H9 (cell line): ENCODE data around the gene MDFI. TPM values are rescaled to one million over a fixed set of nuclear protein-coding genes. Genes with fewer than 3 reads are reported as not detected.

Experiments used
- DNase-seq: peaks from one replicate; pipeline ENCODE4 v3.0.0-alpha.2; 2017
- H2AFZ ChIP-seq: one replicate; pipeline ENCODE4 v1.6.1; 2013; ENCODE audit warnings: mild to moderate bottlenecking, low read length, control low read depth, moderate library complexity
- H2AK5ac ChIP-seq: 2 replicates; pipeline ENCODE4 v1.6.1; 2013; ENCODE audit warnings: low read length, control low read depth, mixed read lengths; ENCODE audit not compliant: insufficient read length
- H2BK120ac ChIP-seq: one replicate; pipeline ENCODE4 v1.6.1; 2013; ENCODE audit warnings: low read depth, mild to moderate bottlenecking, low read length, control low read depth, inconsistent platforms; ENCODE audit not compliant: poor library complexity, severe bottlenecking
- H2BK12ac ChIP-seq: 2 replicates; pipeline ENCODE4 v1.6.1; 2013; ENCODE audit warnings: low read length, control low read depth, mixed read lengths, low read depth; ENCODE audit not compliant: insufficient read length
- H2BK15ac ChIP-seq: 2 replicates; pipeline ENCODE4 v1.6.1; 2013; ENCODE audit warnings: low read depth, low read length, control low read depth
- H2BK20ac ChIP-seq: one replicate; pipeline ENCODE4 v1.6.1; 2013; ENCODE audit warnings: low read depth, mild to moderate bottlenecking, low read length, control low read depth, inconsistent platforms; ENCODE audit not compliant: poor library complexity, severe bottlenecking
- H2BK5ac ChIP-seq: 2 replicates; pipeline ENCODE4 v1.6.1; 2013; ENCODE audit warnings: low read length, control low read depth, mixed read lengths; ENCODE audit not compliant: insufficient read length
- H3K14ac ChIP-seq: 2 replicates; pipeline ENCODE4 v1.6.1; 2013; ENCODE audit warnings: low read length, control low read depth; ENCODE audit not compliant: insufficient read depth
- H3K18ac ChIP-seq: 2 replicates; pipeline ENCODE4 v1.6.1; 2013; ENCODE audit warnings: low read depth, mild to moderate bottlenecking, mixed read lengths, low read length, control low read depth; ENCODE audit not compliant: insufficient read length
- H3K23ac ChIP-seq: 2 replicates; pipeline ENCODE4 v1.6.1; 2013; ENCODE audit warnings: low read length, control low read depth, mixed read lengths, low read depth; ENCODE audit not compliant: insufficient read length
- H3K23me2 ChIP-seq: 2 replicates; pipeline ENCODE4 v1.6.1; 2013; ENCODE audit warnings: low read depth, mild to moderate bottlenecking, mixed read lengths, low read length, control low read depth; ENCODE audit not compliant: insufficient read length, poor library complexity, severe bottlenecking
- H3K27ac ChIP-seq: 2 replicates; pipeline ENCODE4 v1.5.1; 2013; ENCODE audit warnings: low read length, control low read depth, mixed read lengths, low read depth; ENCODE audit not compliant: insufficient read length
- H3K27me3 ChIP-seq: 2 replicates; pipeline ENCODE4 v1.6.1; 2013; ENCODE audit warnings: low read length, control low read depth, inconsistent platforms; ENCODE audit not compliant: insufficient read depth
- H3K4ac ChIP-seq: 2 replicates; pipeline ENCODE4 v1.6.1; 2013; ENCODE audit warnings: low read depth, mild to moderate bottlenecking, control low read depth, inconsistent platforms, low read length, moderate library complexity
- H3K4me1 ChIP-seq: 2 replicates; pipeline ENCODE4 v1.6.1; 2013; ENCODE audit warnings: low read length, control low read depth, inconsistent platforms; ENCODE audit not compliant: insufficient read depth
- H3K4me2 ChIP-seq: 2 replicates; pipeline ENCODE4 v1.6.1; 2013; ENCODE audit warnings: low read length, control low read depth, mixed read lengths; ENCODE audit not compliant: insufficient read length, insufficient read depth
- H3K56ac ChIP-seq: 2 replicates; pipeline ENCODE4 v1.6.1; 2013; ENCODE audit warnings: low read depth, mild to moderate bottlenecking, mixed read lengths, low read length, control low read depth; ENCODE audit not compliant: insufficient read length
- H3K79me1 ChIP-seq: 2 replicates; pipeline ENCODE4 v1.6.1; 2013; ENCODE audit warnings: low read depth, mild to moderate bottlenecking, moderate library complexity, low read length, control low read depth, inconsistent platforms; ENCODE audit not compliant: insufficient read depth, poor library complexity, severe bottlenecking
- H3K79me2 ChIP-seq: 2 replicates; pipeline ENCODE4 v1.6.1; 2013; ENCODE audit warnings: low read length, control low read depth, inconsistent platforms; ENCODE audit not compliant: insufficient read depth
- H3K9ac ChIP-seq: 2 replicates; pipeline ENCODE4 v1.6.1; 2013; ENCODE audit warnings: low read length, control low read depth, mixed read lengths; ENCODE audit not compliant: insufficient read length; ENCODE audit errors: extremely low read depth
- H3K9me3 ChIP-seq: one replicate; pipeline ENCODE4 v1.6.1; 2013; ENCODE audit warnings: low read depth, low read length, inconsistent platforms; ENCODE audit not compliant: control insufficient read depth
- H3T11ph ChIP-seq: one replicate; pipeline ENCODE4 v1.6.1; 2013; ENCODE audit warnings: mild to moderate bottlenecking, low read length, control low read depth, inconsistent platforms
- H4K20me1 ChIP-seq: one replicate; pipeline ENCODE4 v1.6.1; 2013; ENCODE audit not compliant: control insufficient read depth, insufficient read length, insufficient read depth
- H4K5ac ChIP-seq: 2 replicates; pipeline ENCODE4 v1.6.1; 2013; ENCODE audit warnings: low read depth, mild to moderate bottlenecking, mixed read lengths, low read length, control low read depth; ENCODE audit not compliant: insufficient read length
- H4K8ac ChIP-seq: replicated peaks from 2 replicates; pipeline ENCODE4 v1.6.1; 2013; ENCODE audit warnings: low read length, control low read depth, mixed read lengths, low read depth; ENCODE audit not compliant: insufficient read length
- H4K91ac ChIP-seq: 2 replicates; pipeline ENCODE4 v1.6.1; 2013; ENCODE audit warnings: low read depth, mild to moderate bottlenecking, moderate library complexity, mixed read lengths, low read length, control low read depth; ENCODE audit not compliant: insufficient read length
- H3K27ac Mint-ChIP-seq, 3 experiments: 2 replicates in 2 of 3; 3 replicates in 1 of 3; pipeline ENCODE4 v1.8.0; 2020 to 2021; ENCODE audit warnings: mixed read lengths in 3 of 3, mild to moderate bottlenecking in 1 of 3, moderate library complexity in 1 of 3
- H3K27me3 Mint-ChIP-seq: 2 replicates; pipeline ENCODE4 v1.8.0; 2021; ENCODE audit warnings: low read depth, mild to moderate bottlenecking, moderate library complexity, mixed read lengths
- H3K36me3 Mint-ChIP-seq, 3 experiments: 2 replicates in 2 of 3; 3 replicates in 1 of 3; pipeline ENCODE4 v1.8.0; 2020 to 2021; ENCODE audit warnings: low read depth in 3 of 3, mixed read lengths in 3 of 3; ENCODE audit not compliant: insufficient read depth in 1 of 3
- H3K4me1 Mint-ChIP-seq, 2 experiments: 2 replicates each; pipeline ENCODE4 v1.8.0; 2020; ENCODE audit warnings: mixed read lengths in 2 of 2
- H3K4me3 Mint-ChIP-seq, 2 experiments: 2 replicates in 1 of 2; 3 replicates in 1 of 2; pipeline ENCODE4 v1.8.0; 2020 to 2021; ENCODE audit warnings: mild to moderate bottlenecking in 2 of 2, mixed read lengths in 2 of 2, moderate library complexity in 1 of 2
- H3K9me3 Mint-ChIP-seq, 2 experiments: 2 replicates in 1 of 2; 3 replicates in 1 of 2; pipeline ENCODE4 v1.8.0; 2020; ENCODE audit warnings: mild to moderate bottlenecking in 2 of 2, mixed read lengths in 2 of 2, moderate library complexity in 1 of 2
- WGBS: extraction: QIAGEN DNeasy Blood & Tissue Kit; methylation state at CpG from one replicate; pipeline ENCODE4 v1.1.7; 2013; ENCODE audit warnings: missing lambda C conversion rate, low lambda C conversion rate, mixed read lengths; ENCODE audit not compliant: insufficient read length; ENCODE audit errors: extremely low coverage; 5-methylcytosine and 5-hydroxymethylcytosine counted together
- total RNA-seq: library from RNA; stranded (reverse); gene quantifications from 2 replicates; pipeline ENCODE4 v1.2.1, GENCODE V29; 2021
- TF ChIP-seq, protein P1 (sequence below): fragments of 200-600 bp; sonication (generic); conservative IDR thresholded peaks from 3 replicates; pipeline ENCODE4 v1.8.0; 2021; ENCODE audit warnings: antibody characterized with exemption, mild to moderate bottlenecking

Gene MDFI
- total RNA-seq, 1 experiment from 2014 or later, result 45.0 TPM

DNA sequence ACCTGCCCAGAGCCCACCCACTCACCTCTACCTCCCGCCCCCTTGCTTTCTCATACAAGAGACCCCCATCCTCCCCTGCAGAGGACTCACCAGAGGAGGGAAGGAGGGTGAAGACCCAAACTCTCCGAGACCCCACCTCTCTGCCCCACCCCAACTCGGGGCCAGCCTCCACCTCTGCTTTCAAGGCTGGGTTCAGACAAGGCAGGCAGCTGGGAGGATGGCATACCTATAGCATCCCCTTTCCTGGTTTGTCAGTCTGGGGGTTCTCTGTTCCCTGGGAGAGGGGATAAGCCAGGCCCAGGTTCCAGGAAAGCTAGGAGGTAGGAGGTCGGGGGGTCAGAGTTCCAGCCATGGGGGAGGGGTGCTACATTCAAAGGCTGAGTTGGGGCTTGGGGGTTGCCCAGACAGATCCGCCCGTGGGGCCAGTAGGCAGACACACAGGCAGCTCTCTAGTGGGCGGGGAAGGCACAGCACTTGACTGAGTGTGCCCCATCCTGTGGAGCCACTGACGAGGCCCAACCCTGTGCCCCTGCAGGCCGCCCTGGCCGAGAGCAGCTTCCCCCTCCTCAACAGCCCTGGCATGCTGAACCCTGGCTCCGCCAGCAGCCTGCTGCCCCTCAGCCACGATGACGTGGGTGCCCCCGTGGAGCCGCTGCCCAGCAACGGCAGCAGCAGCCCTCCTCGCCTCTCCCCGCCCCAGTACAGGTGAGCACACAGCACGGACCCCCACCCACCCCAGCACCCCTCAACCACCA is 40.8 kb upstream of the MDFI start:
- Histone ChIP-seq H3K79me1 (no peaks in the 10 kb centered on the region), H3T11ph (no peak overlapping the region), H3K4me1 (peaks cover 2% of the 10 kb centered on the region; the same call in 1 of the 2 replicates), H3K23ac (no peak overlapping the region), H3K4me2 (no peak overlapping the region), H3K4ac (no peak overlapping the region), H2AFZ (no peak overlapping the region), H3K9ac (no peak overlapping the region), H3K9me3 (no peaks in the 10 kb centered on the region), H2AK5ac (no peak overlapping the region), H2BK20ac (no peak overlapping the region), H3K14ac (no peak overlapping the region; the same call in 1 of the 2 replicates), H3K27ac (no peak overlapping the region), H3K27me3 (no peaks in the 10 kb centered on the region), H3K18ac (no peak overlapping the region), H2BK5ac (no peak overlapping the region), H3K79me2 (no peaks in the 10 kb centered on the region), H3K23me2 (no peaks in the 10 kb centered on the region), H2BK15ac (no peak overlapping the region), H2BK120ac (no peak overlapping the region), H3K56ac (no peak overlapping the region), H4K8ac (no peak overlapping the region), H4K5ac (no peak overlapping the region), H4K91ac (no peak overlapping the region), H4K20me1 (peaks cover 3% of the 10 kb centered on the region), H2BK12ac (no peak overlapping the region)
- H3K36me3 Mint-ChIP-seq, result peaks cover 0 to 12% (median 5%) of the 10 kb centered on the region in 3 experiments; a peak in 3 of 7 replicates
- H3K27ac Mint-ChIP-seq, result no peak overlapping the region
- H3K27me3 Mint-ChIP-seq, result peaks cover 12% of the 10 kb centered on the region
- TF ChIP-seq, protein P1, sequence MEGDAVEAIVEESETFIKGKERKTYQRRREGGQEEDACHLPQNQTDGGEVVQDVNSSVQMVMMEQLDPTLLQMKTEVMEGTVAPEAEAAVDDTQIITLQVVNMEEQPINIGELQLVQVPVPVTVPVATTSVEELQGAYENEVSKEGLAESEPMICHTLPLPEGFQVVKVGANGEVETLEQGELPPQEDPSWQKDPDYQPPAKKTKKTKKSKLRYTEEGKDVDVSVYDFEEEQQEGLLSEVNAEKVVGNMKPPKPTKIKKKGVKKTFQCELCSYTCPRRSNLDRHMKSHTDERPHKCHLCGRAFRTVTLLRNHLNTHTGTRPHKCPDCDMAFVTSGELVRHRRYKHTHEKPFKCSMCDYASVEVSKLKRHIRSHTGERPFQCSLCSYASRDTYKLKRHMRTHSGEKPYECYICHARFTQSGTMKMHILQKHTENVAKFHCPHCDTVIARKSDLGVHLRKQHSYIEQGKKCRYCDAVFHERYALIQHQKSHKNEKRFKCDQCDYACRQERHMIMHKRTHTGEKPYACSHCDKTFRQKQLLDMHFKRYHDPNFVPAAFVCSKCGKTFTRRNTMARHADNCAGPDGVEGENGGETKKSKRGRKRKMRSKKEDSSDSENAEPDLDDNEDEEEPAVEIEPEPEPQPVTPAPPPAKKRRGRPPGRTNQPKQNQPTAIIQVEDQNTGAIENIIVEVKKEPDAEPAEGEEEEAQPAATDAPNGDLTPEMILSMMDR, result no peak
- H3K4me1 Mint-ChIP-seq, result peaks cover 15 to 38% of the 10 kb centered on the region in 2 experiments
- WGBS, result no CpG with 5 or more reads among the region's 19 CpGs
- H3K4me3 Mint-ChIP-seq, result no peak overlapping the region
- H3K9me3 Mint-ChIP-seq, result no peaks in the 10 kb centered on the region; a peak in 1 of 5 replicates
- peak; percentile 47 for DNase-seq
